SJCRH30 (cell line): ENCODE results near the gene CNTNAP2. TPM values are rescaled to one million over a fixed set of nuclear protein-coding genes. Genes with fewer than 3 reads are reported as not detected.

Experiments
- DNase-seq, 2 experiments: peaks; one replicate each; pipeline ENCODE4 v3.0.0-alpha.2; 2015 to 2020
- H3K27ac ChIP-seq: fragments of 250-450 bp; sonication (Bioruptor Pico); 2 replicates; pipeline ENCODE4 v1.5.1; 2020; ENCODE audit warnings: mild to moderate bottlenecking, moderate library complexity
- H3K27me3 ChIP-seq: fragments of 250-450 bp; sonication (Bioruptor Pico); 2 replicates; pipeline ENCODE4 v1.5.1; 2020; ENCODE audit warnings: mild to moderate bottlenecking, moderate library complexity
- H3K36me3 ChIP-seq: fragments of 250-450 bp; sonication (Bioruptor Pico); 2 replicates; pipeline ENCODE4 v1.5.1; 2020; ENCODE audit warnings: mild to moderate bottlenecking, moderate library complexity
- H3K4me1 ChIP-seq: fragments of 250-450 bp; sonication (Bioruptor Pico); 2 replicates; pipeline ENCODE4 v1.5.1; 2020; ENCODE audit warnings: mild to moderate bottlenecking, moderate library complexity
- H3K4me3 ChIP-seq: fragments of 250-450 bp; sonication (Bioruptor Pico); 2 replicates; pipeline ENCODE4 v1.5.1; 2020; ENCODE audit warnings: mild to moderate bottlenecking, moderate library complexity
- H3K9me3 ChIP-seq: fragments of 250-450 bp; sonication (Bioruptor Pico); replicated peaks from 2 replicates; pipeline ENCODE4 v1.5.1; 2020; ENCODE audit warnings: mild to moderate bottlenecking, moderate library complexity
- total RNA-seq: library from RNA; depleted of rRNA; stranded (reverse); fragments of >200 nt; shearing (Covaris generic); gene quantifications from 2 replicates; pipeline ENCODE4 v1.2.3, GENCODE V29; 2014

The CNTNAP2 gene
- total RNA-seq, 1 experiment from 2014 or later: not detected

DNA sequence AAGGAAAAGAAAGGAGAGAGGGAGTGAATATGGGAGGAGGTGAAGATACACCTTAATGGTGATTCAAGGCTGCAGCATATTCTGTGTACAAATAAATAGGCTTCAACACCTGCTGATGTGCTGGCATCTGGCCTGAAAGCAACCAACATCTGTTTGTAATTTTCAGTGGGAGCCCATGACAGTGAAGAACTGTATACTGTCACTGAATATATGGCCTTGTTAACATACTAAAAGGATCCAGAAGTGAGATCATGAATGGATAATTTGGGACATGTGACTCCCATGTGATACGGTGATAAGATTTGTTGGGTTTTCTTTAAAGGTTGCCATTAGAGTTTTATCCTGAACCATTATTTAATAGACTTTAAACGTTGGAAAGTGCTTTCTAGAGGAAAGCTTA, 459.3 kb downstream of the CNTNAP2 start:
- no peak overlapping the region for H3K27ac ChIP-seq
- DNase-seq: no peak
- no peak overlapping the region for H3K4me3 ChIP-seq
- peaks cover 4% of the 10 kb centered on the region for H3K27me3 ChIP-seq
- no peaks in the 10 kb centered on the region for H3K9me3 ChIP-seq
- no peaks in the 10 kb centered on the region for H3K36me3 ChIP-seq
- H3K4me1 ChIP-seq: no peaks in the 10 kb centered on the region

DNA sequence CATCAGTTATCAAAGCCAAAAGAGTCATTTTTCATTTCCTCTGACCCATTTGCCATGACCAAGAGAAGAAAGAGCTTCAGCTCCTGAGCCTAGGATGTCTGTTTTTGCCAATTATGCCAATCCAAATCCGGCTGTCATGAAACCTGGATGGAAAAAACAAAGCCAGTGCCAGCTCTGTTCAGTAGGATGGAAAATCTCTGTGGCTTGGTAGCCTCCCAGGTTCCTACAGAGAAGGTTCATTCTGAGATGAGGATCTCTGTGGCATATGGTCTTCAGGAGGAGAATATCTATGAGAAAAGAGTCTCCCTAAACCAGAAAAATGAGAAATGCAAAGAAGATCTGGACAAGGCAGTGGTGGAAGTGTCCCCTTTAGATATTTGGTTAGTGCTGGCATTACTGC, 475.4 kb downstream of the CNTNAP2 start:
- H3K27ac ChIP-seq: no peak overlapping the region
- no peaks in the 10 kb centered on the region for H3K4me1 ChIP-seq
- no peak for DNase-seq
- no peak overlapping the region for H3K4me3 ChIP-seq
- no peaks in the 10 kb centered on the region for H3K27me3 ChIP-seq
- no peaks in the 10 kb centered on the region for H3K9me3 ChIP-seq
- no peaks in the 10 kb centered on the region for H3K36me3 ChIP-seq

DNA sequence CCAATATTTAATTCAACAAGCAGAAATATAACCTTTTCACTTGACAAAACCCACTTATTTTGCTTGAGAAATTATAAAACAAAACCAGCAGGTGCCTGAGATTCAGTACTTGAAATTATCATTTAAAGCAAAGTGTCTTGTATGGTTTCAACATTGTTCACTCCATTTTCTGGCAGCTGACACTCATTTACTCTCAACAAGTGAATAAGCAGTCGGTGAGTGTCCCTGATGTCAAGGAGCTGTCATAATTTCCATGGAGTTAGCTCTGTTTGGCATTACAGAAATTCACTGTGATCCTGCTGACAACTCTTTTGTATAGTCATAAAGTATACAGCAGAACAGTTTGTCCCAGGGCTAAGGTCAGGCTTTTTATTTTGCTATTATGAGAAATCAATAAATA, 490.0 kb downstream of the CNTNAP2 start:
- DNase-seq: no peak
- H3K4me3 ChIP-seq: no peak overlapping the region
- no peaks in the 10 kb centered on the region for H3K4me1 ChIP-seq
- no peaks in the 10 kb centered on the region for H3K36me3 ChIP-seq
- no peak overlapping the region for H3K27ac ChIP-seq
- H3K9me3 ChIP-seq: no peaks in the 10 kb centered on the region
- no peaks in the 10 kb centered on the region for H3K27me3 ChIP-seq

DNA sequence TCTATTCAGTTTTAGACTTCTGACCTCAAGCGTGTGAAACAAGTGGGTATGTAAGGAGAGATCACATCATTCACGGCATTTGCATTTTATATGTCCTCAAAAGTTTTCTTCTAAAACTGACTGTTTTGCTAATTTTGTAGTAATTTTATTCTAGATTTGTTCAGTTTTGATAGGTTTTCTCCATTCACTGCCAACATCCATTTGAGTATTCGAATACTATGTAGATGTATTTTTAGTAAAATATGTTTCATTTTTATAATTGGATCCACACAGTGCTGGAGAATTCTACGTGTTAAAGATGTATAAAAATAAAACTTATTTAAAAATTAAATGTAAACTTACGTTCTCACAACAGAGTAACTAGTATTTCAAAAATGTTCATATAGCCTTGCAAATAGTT, 503.0 kb downstream of the CNTNAP2 start:
- H3K4me3 ChIP-seq: no peak overlapping the region
- no peak for DNase-seq
- no peak overlapping the region for H3K27ac ChIP-seq
- no peaks in the 10 kb centered on the region for H3K4me1 ChIP-seq
- no peaks in the 10 kb centered on the region for H3K36me3 ChIP-seq
- H3K27me3 ChIP-seq: no peaks in the 10 kb centered on the region; the same call in 1 of the 2 replicates
- H3K9me3 ChIP-seq: no peaks in the 10 kb centered on the region

DNA sequence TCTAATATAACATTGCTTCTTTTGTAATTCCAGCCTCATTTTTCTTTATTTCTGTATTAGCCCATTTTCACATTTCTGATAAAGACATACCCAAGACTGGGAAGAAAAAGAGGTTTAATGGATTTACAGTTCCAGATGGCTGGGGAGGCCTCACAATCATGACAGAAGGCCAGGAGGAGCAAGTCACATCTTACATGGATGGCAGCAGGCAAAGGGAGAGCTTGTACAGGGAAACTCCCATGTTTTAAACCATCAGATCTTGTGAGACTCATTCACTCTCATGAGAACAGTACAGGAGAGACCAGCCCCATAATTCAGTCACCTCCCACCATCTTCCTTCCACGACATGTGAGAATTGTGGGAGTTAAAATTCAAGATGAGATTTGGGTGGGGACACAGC, 510.3 kb downstream of the CNTNAP2 start:
- Histone ChIP-seq H3K9me3 (no peaks in the 10 kb centered on the region), H3K4me1 (no peaks in the 10 kb centered on the region), H3K27ac (no peak overlapping the region), H3K4me3 (no peak overlapping the region), H3K27me3 (no peaks in the 10 kb centered on the region), H3K36me3 (no peaks in the 10 kb centered on the region)
- no peak for DNase-seq

DNA sequence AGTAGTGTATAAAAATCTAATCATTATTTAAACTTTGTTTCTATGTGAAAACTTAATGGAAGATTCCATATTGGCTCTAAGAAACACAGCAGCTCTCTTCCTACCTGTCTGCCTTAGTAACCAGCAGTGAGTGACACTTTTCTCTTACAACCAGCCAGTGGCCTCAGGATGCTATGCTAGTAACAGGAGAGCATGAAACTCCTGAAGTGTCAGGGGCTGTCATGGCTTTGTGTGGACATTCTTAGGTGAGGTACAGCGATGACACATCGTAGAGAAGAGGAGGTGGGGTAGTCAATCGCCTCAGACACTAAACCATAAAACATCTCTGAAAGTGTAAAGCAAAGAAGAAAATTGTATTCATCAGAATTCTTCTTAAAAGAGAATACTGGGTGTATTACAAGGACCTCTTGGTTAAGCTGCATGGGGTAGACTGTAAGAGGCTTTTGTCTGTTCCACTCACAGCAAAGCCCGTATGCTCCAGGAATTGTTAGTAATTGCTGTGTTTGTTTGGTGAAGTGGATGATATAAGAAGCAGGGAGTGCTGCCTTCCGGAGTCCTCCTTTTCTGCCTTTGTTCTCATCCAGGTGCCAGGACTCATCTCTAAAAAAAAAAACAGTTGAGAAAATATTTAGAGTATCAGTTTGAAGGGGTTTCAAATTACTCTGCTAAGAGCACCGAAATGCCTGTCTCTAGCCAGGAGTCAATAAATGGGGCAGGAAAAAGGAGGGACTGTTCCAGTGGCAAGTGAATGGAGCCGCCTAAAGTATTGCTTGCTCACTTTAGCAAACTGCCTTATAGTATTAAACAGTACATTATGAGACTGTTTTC, 518.8 kb downstream of the CNTNAP2 start:
- H3K27me3 ChIP-seq: no peaks in the 10 kb centered on the region
- no peak overlapping the region for H3K27ac ChIP-seq
- no peaks in the 10 kb centered on the region for H3K4me1 ChIP-seq
- H3K4me3 ChIP-seq: no peak overlapping the region
- no peak for DNase-seq
- H3K36me3 ChIP-seq: no peaks in the 10 kb centered on the region
- H3K9me3 ChIP-seq: no peaks in the 10 kb centered on the region

DNA sequence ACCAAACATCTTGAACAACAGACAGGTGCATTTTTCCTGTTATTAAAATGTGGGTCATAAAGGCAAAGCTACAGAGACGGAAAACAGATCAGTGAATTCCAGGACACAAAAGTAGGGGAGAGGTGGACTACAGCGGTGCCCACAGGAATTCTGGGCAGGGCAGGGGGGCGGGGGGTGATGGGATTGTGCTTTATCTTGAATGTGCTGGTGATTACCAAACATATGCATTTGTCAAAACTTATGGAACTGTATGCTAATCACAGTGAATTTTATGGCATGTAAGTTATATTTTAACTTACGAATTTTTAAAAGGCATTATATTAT, 519.4 kb downstream of the CNTNAP2 start:
- H3K9me3 ChIP-seq: no peaks in the 10 kb centered on the region
- no peaks in the 10 kb centered on the region for H3K4me1 ChIP-seq
- H3K36me3 ChIP-seq: no peaks in the 10 kb centered on the region
- DNase-seq: no peak
- H3K27ac ChIP-seq: no peak overlapping the region
- H3K27me3 ChIP-seq: no peaks in the 10 kb centered on the region
- no peak overlapping the region for H3K4me3 ChIP-seq

DNA sequence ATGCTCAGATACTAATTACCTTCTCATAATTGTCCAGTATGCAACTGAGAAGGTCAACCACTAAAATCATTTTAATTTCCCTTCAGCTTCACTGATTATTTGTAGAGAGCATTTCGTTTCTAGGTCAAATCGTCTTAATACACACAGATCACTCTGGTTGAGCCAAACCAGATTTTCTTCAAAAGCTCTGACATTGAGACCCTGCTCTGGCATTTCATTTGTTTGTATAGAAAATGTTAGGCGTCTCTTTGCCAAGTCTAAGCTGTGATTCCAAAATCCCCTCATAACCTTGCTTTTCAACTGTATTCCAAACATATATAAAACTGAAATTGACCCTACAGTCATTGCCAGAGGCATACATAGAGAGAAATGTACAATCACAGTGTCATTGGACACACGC, 520.0 kb downstream of the CNTNAP2 start:
- Histone ChIP-seq H3K27me3 (no peaks in the 10 kb centered on the region), H3K36me3 (no peaks in the 10 kb centered on the region), H3K27ac (no peak overlapping the region), H3K4me3 (no peak overlapping the region), H3K4me1 (no peaks in the 10 kb centered on the region), H3K9me3 (no peaks in the 10 kb centered on the region)
- no peak for DNase-seq

DNA sequence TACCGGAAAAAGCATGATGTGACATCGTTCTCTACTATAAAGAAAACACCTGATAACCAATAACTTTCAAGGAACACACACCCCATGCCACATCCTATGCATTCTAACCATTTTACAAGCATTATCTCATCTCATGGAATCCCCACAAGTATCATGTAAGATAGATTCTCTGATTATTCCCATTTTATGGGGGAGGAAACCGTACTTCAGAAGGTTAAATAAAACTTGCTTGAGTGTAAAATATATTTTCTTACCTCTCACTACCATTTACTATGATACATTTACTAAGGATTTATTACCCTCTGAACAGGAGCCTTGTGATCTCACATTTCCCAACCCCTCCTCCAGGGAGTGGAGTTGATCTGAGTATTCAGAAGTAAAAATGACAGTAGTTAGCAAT, 522.7 kb downstream of the CNTNAP2 start:
- no peak for DNase-seq
- Histone ChIP-seq H3K36me3 (no peaks in the 10 kb centered on the region), H3K9me3 (no peaks in the 10 kb centered on the region), H3K4me1 (no peaks in the 10 kb centered on the region), H3K27me3 (no peaks in the 10 kb centered on the region), H3K27ac (no peak overlapping the region), H3K4me3 (no peak overlapping the region)

DNA sequence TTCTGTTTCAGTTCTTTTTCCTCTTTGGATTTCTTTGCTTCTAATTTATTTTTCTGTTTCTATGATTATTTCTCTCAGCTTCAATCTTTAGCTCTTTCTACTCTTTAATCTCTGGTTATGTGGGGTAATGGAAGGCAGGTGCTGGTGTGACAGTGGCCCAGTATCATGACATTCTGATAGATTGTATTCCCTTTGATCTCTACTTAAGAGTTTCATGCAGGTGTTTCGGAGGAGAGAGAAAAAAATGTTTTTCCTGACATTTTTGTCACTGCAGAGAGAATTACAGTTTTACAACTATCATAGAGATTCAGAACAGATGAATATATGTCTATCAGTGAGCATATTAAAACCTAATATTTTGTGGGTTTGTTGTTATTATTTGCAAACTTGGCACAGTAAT, 524.9 kb downstream of the CNTNAP2 start:
- Histone ChIP-seq H3K27ac (no peak overlapping the region), H3K36me3 (no peaks in the 10 kb centered on the region), H3K27me3 (no peaks in the 10 kb centered on the region), H3K4me1 (no peaks in the 10 kb centered on the region), H3K9me3 (no peaks in the 10 kb centered on the region), H3K4me3 (no peak overlapping the region)
- no peak for DNase-seq

DNA sequence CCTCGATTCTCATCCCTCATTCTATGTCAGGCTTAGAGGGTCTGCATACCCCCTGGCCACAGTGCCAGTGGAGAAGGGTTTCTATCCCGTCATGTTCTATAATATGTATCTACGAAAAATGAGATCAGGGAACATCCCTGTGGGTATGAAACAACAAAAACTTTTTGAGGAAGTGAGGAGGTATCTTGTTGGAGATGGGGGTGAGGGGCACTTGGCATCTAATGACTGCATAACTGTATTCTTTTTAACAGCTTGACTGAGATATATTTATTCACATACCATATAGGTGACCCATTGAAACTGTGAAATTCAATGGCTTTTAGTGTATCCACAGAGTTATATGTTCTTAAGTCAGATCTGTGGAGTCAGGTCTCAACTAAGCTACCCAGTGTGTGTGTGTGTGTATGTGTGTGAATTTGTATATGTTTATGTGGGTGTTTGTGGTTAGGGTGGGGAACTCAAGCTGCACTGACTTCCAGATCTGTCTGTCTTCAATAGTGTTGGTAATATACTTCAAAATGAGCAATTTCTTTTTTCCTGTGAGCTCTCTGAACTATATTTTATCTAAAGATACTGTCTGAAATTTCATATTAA, 528.9 kb downstream of the CNTNAP2 start:
- H3K36me3 ChIP-seq: no peaks in the 10 kb centered on the region
- no peak for DNase-seq
- no peak overlapping the region for H3K4me3 ChIP-seq
- no peak overlapping the region for H3K27ac ChIP-seq
- no peaks in the 10 kb centered on the region for H3K4me1 ChIP-seq
- no peaks in the 10 kb centered on the region for H3K9me3 ChIP-seq
- no peaks in the 10 kb centered on the region for H3K27me3 ChIP-seq

DNA sequence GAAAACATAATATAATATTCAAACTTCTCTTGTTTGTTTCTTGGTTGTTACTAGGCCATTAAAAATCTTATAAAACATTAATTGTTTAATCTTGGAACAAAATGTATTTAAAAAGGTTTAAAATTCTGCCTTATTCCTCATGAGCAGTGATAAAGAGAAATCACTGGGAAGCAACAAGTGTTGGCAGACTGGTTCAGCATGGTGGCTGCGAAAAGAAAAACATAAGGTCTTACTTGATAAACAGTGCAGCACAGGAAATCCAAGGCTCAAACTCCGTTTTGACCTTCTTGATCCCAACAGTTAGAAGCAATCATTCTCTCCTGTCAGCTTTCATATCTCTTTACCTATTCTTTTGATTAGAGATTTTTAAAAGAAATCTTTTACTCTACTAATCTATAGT, 530.8 kb downstream of the CNTNAP2 start:
- H3K36me3 ChIP-seq: no peaks in the 10 kb centered on the region
- no peaks in the 10 kb centered on the region for H3K4me1 ChIP-seq
- H3K27me3 ChIP-seq: no peaks in the 10 kb centered on the region
- H3K9me3 ChIP-seq: no peaks in the 10 kb centered on the region
- DNase-seq: no peak
- H3K27ac ChIP-seq: no peak overlapping the region
- no peak overlapping the region for H3K4me3 ChIP-seq

DNA sequence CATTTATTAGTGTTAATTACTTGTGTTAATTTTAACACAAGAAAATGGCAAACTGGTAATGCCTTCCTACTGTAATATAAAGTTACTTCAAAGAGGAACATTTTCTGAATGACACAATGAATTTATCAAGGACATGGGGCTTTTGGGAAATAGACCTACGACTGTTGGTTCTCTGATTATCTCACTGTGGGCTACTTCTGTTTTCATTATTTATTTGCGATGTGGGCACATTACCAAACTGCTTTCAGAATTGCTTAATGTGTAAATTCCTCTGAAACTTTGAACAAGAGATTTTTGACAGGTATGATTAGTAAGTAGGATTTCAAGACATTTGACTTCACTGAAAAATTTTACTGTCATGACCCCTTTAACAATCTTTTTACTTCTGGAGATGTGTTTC, 535.6 kb downstream of the CNTNAP2 start:
- Histone ChIP-seq H3K9me3 (no peaks in the 10 kb centered on the region), H3K36me3 (no peaks in the 10 kb centered on the region), H3K27me3 (no peaks in the 10 kb centered on the region), H3K27ac (no peak overlapping the region), H3K4me1 (peaks cover 16% of the 10 kb centered on the region), H3K4me3 (no peak overlapping the region)
- no peak for DNase-seq

DNA sequence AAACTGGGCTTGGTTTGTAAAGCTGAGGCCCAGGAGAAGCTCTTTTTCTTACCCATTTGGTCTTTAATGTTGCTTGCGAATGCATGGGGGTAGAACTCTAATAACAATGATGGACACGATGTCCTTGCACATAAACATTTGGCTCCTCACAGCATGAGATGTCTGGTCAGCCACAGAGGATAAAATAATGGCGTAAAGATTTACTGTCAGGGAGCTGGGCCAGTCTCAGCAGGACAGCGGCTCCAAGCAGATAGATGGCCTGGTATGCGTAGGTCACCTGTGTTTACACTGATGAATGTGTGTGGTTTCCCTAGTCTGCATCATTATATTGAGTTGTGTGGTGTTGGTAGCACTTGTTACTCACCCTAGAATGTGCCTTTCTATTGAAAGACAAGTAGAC, 537.4 kb downstream of the CNTNAP2 start:
- H3K4me3 ChIP-seq: no peak overlapping the region
- no peaks in the 10 kb centered on the region for H3K9me3 ChIP-seq
- no peaks in the 10 kb centered on the region for H3K27me3 ChIP-seq
- no peak for DNase-seq
- H3K4me1 ChIP-seq: peaks cover 16% of the 10 kb centered on the region
- no peak overlapping the region for H3K27ac ChIP-seq
- H3K36me3 ChIP-seq: no peaks in the 10 kb centered on the region

DNA sequence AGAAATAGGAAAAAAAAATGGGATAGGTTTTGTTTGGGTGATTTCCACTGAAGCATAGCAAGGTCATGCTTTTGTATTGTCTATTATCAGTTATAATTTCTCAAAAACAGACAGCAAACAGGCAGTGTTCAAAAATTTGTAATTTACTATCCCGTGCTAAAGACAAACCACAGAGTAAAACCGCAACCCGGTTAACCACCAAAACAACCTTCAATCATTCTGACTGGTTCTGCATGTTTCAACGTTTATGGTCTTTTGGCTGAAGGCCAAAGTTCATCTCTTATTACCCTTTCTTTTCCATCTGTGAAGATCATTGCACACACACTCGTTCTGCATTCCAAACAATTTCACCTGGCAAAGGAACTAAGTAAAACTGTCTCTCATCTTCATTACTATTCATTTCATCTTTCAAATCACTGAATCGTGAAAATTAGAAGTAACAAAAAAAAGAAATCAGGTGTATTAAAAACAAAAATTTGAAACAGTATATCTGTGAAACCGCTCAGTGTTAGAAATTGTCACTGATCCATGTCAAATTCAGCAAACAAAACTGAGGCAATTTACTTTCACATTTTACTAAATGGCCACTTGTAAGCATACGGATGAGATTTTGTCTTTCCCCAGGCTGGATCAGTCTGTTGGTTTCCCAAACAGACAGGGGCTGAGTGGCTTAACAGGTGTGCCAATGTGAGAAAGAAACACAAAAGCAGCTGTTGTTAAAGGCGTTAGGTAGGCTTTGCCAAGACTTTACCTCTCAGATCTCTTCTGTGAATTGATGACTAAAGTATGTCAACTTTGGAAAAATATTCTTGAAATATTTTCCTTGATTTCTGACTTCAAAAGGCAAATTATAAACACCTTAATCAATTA, 539.6 kb downstream of the CNTNAP2 start:
- no peaks in the 10 kb centered on the region for H3K27me3 ChIP-seq
- H3K36me3 ChIP-seq: no peaks in the 10 kb centered on the region
- DNase-seq: peak; percentile 13 to 68
- peaks cover 16% of the 10 kb centered on the region for H3K4me1 ChIP-seq
- H3K9me3 ChIP-seq: no peaks in the 10 kb centered on the region
- H3K27ac ChIP-seq: no peak overlapping the region
- no peak overlapping the region for H3K4me3 ChIP-seq
